Kidney epithelial cell (primary cell): ENCODE measurements around the gene GALNT3. TPM values are rescaled to one million over a fixed set of nuclear protein-coding genes. Genes with fewer than 3 reads are reported as not detected.

ENCODE experiments used
- DNase-seq: peaks from one replicate; pipeline ENCODE4 v3.0.0-alpha.2; 2010; ENCODE audit warnings: low read depth
- H3K27me3 ChIP-seq: 2 replicates; pipeline ENCODE4 v1.6.0; 2011; ENCODE audit warnings: low read length; ENCODE audit not compliant: control insufficient read depth, insufficient read depth
- H3K36me3 ChIP-seq: 2 replicates; pipeline ENCODE4 v1.5.1; 2011; ENCODE audit warnings: low read length; ENCODE audit not compliant: control insufficient read depth, insufficient read depth
- H3K4me3 ChIP-seq: 2 replicates; pipeline ENCODE4 v1.5.1; 2011; ENCODE audit warnings: low read depth, mild to moderate bottlenecking, control low read depth, low read length
- CTCF ChIP-seq: IDR thresholded peaks from 2 replicates; pipeline ENCODE4 v1.5.1; 2011; ENCODE audit warnings: mild to moderate bottlenecking, moderate library complexity, low read length, control low read depth, inconsistent platforms; ENCODE audit not compliant: insufficient read depth, poor library complexity, severe bottlenecking
- total RNA-seq: library from RNA; depleted of rRNA; stranded (reverse); fragments of >200 nt; gene quantifications from 2 replicates; pipeline ENCODE4 v1.2.3, GENCODE V29; 2015

GALNT3 gene
- total RNA-seq, 1 donor from 2014 or later = 22.9 TPM

DNA sequence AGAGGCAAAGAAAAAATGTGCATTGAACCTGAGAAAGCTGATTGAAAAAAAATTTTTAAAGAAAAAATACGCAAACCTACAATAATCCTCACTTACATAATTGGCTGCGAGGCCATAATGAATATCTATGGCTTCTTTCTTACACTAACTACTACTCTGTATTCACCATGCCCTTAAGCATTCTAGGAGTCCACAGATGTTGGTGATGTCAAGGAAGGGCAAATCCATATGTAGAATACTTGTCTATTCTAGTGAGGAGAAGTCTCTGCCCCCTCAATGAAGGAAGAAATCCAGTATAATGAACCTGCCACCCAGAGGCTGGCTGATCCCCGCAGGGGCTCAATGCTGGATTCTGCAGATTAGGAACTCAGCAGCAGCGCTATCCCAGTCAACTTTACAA, 14.3 kb downstream of the GALNT3 start:
- no peak for TF ChIP-seq CTCF
- Histone ChIP-seq H3K4me3 (no peak overlapping the region), H3K27me3 (no peaks in the 10 kb centered on the region), H3K36me3 (no peaks in the 10 kb centered on the region)
- DNase-seq = no peak

- H3K36me3 ChIP-seq = no peaks in the 10 kb centered on the region
- no peaks in the 10 kb centered on the region for H3K27me3 ChIP-seq
- peak; percentile 37 for TF ChIP-seq CTCF
- DNase-seq = no peak
- H3K4me3 ChIP-seq = no peak overlapping the region
Measured at GRCh38 chr2:165778653-165779451, 15.2 kb downstream of the GALNT3 start.

DNA sequence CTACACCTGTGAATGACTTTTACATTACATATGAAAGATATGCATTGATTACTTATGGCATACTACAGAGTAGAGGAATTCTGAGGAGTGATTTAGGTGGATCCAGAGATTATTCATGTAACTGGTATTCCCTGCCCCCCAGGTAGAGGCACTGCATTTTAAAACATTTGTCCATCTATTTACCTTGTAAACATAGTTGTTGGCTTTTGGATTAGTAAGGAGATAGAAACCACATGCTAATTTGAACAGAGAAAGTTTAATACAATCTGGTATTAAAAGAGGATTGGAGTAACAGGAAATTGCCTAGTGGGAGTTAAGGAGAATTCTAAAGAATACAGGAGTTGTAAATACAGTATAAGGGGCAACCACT, 15.9 kb downstream of the GALNT3 start:
- no peaks in the 10 kb centered on the region for H3K36me3 ChIP-seq
- no peak for TF ChIP-seq CTCF
- no peak for DNase-seq
- H3K4me3 ChIP-seq = no peak overlapping the region
- no peaks in the 10 kb centered on the region for H3K27me3 ChIP-seq

GRCh38 chr2:165777522-165778186, 16.4 kb downstream of the GALNT3 start:
- H3K36me3 ChIP-seq = no peaks in the 10 kb centered on the region
- DNase-seq = no peak
- no peak overlapping the region for H3K4me3 ChIP-seq
- no peaks in the 10 kb centered on the region for H3K27me3 ChIP-seq
- TF ChIP-seq CTCF = no peak

- H3K4me3 ChIP-seq = no peak overlapping the region
- DNase-seq = no peak
- no peak for TF ChIP-seq CTCF
- no peaks in the 10 kb centered on the region for H3K36me3 ChIP-seq
- H3K27me3 ChIP-seq = no peaks in the 10 kb centered on the region
Measured at GRCh38 chr2:165776796-165777195, 17.3 kb downstream of the GALNT3 start.
